HG02870 (cell line): ENCODE data around the gene CLEC4G.
A peak's percentile ranks its signal among the peaks of the same experiment; 100 is the strongest.

Experiments
- ATAC-seq: cut with Tn5 transposase; IDR thresholded peaks from one replicate; pipeline ENCODE4 v1.9.1; 2021; ENCODE audit warnings: mild to moderate bottlenecking, moderate library complexity; ENCODE audit not compliant: unreplicated experiment

CLEC4G gene

GRCh38 chr19:7729831-7730285 is 2.1 kb downstream of the CLEC4G start:
- no peak for ATAC-seq

GRCh38 chr19:7729211-7729610 is 2.7 kb downstream of the CLEC4G start:
- no peak for ATAC-seq

- no peak for ATAC-seq
These were observed 6.1 kb downstream of the CLEC4G start for GRCh38 chr19:7725791-7726190.

- ATAC-seq: no peak
These were observed 9.7 kb downstream of the CLEC4G start for GRCh38 chr19:7722231-7722651.

- ATAC-seq: no peak
These were observed 11.6 kb downstream of the CLEC4G start for GRCh38 chr19:7720351-7720750.

- no peak for ATAC-seq
These were observed 13.2 kb downstream of the CLEC4G start for GRCh38 chr19:7718668-7719067.

- no peak for ATAC-seq
These were observed 15.1 kb downstream of the CLEC4G start for GRCh38 chr19:7716762-7717161.

GRCh38 chr19:7715671-7716070 is 16.2 kb downstream of the CLEC4G start:
- no peak for ATAC-seq

- ATAC-seq: no peak
These were observed 21.3 kb downstream of the CLEC4G start for GRCh38 chr19:7710616-7711015.

- ATAC-seq: no peak
These were observed 21.9 kb downstream of the CLEC4G start for GRCh38 chr19:7709932-7710460.

- ATAC-seq: no peak
These were observed 24.9 kb downstream of the CLEC4G start for GRCh38 chr19:7706955-7707456.

- ATAC-seq: no peak
These were observed 25.5 kb downstream of the CLEC4G start for GRCh38 chr19:7706188-7706954.

GRCh38 chr19:7705387-7706187 is 26.3 kb downstream of the CLEC4G start:
- no peak for ATAC-seq

- no peak for ATAC-seq
These were observed 27.4 kb downstream of the CLEC4G start for GRCh38 chr19:7704280-7705060.

- no peak for ATAC-seq
These were observed 28.6 kb downstream of the CLEC4G start for GRCh38 chr19:7703332-7703731.

GRCh38 chr19:7701654-7702457 is 30.1 kb downstream of the CLEC4G start, which contains the start of gene FCER2:
Gene FCER2, minus strand, starts transcription at chr19:7702131. Its CDS starts 2,371 bp downstream, at chr19:7699760.
- ATAC-seq: peak; percentile 46

- ATAC-seq: no peak
These were observed 30.8 kb downstream of the CLEC4G start for GRCh38 chr19:7701049-7701653.

GRCh38 chr19:7699417-7700401 is 32.2 kb downstream of the CLEC4G start:
- no peak for ATAC-seq
